Ovary (tissue), 3 donors: Measurements from ENCODE around the gene SCEL.

ENCODE experiments used
- POLR2A ChIP-seq: fragments of 450-650 bp; IDR thresholded peaks from one replicate; pipeline ENCODE4 v1.6.1; 2017; ENCODE audit warnings: antibody characterized with exemption, mild to moderate bottlenecking, moderate library complexity
- TF ChIP-seq, protein P1 (sequence below), 3 donors: fragments of 450-650 bp in 2 of 3; fragments of 200-600 bp in 1 of 3; IDR thresholded peaks; one replicate each; pipeline versions ENCODE4 v1.5.1 to v1.8.0; 2016 to 2022; ENCODE audit warnings: antibody characterized with exemption in 3 of 3, mild to moderate bottlenecking in 1 of 3
- donor health status: DM: no; HTN: no; CAD: no.

DNA sequence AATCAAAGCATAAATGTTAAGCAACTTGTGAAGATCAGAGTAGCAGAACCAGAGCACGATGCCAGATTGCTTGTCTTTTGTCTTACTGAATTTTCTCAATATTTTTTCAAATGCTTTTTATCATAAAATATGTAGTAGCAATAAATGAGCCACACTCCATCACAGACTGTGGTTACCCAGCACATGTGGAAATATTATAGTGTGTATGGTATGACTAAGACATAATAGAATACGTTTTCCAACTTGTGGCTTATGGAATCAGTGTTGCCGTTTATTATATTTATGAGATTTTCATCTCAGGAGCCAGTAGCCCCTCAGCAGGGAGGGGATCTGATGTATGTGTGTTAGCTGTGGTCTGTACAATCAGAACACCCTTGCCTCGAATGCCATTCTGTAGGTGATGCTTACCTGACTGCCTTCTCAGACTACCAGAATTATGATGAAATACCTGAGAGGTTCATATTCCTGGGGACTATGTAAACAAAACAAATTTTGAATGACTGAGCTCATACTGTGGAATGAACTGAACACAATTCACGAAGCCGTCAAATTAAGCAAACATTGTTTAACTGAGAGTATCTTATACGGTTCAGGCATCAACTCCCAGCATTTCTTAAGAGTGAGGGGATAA, 1.9 kb downstream of the SCEL start:
- TF ChIP-seq, protein P1, sequence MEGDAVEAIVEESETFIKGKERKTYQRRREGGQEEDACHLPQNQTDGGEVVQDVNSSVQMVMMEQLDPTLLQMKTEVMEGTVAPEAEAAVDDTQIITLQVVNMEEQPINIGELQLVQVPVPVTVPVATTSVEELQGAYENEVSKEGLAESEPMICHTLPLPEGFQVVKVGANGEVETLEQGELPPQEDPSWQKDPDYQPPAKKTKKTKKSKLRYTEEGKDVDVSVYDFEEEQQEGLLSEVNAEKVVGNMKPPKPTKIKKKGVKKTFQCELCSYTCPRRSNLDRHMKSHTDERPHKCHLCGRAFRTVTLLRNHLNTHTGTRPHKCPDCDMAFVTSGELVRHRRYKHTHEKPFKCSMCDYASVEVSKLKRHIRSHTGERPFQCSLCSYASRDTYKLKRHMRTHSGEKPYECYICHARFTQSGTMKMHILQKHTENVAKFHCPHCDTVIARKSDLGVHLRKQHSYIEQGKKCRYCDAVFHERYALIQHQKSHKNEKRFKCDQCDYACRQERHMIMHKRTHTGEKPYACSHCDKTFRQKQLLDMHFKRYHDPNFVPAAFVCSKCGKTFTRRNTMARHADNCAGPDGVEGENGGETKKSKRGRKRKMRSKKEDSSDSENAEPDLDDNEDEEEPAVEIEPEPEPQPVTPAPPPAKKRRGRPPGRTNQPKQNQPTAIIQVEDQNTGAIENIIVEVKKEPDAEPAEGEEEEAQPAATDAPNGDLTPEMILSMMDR (IDR thresholded peaks at IDR 0.05) = no peak
- no peak for TF ChIP-seq POLR2A
